ENCODE results near the gene BST1. TPM values are rescaled to one million over a fixed set of nuclear protein-coding genes. Genes with fewer than 3 reads are reported as not detected.

BST1 gene
- polyA plus RNA-seq, 3 donors, result 140 to 297 (median 266) TPM

DNA sequence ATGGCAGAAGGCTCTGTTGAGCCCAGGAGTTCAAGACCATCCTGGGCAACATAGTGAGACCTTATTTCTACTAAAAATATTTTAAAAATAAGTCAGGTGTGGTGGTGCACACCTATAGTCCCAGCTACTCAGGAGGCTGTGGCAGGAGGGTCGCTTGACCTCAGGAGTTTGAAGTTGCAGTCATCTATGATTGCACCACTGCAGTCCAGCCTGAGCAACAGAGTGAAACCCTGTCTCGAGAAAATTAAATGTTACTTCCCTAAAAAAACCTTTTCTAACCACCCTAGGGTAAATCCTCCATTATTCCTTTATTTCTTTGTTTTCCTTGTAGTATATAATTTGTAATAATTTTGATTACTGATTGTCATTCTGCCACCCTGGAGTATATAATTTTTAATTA lies 13.3 kb upstream of the BST1 start:
- no peak overlapping the region for H2AFZ ChIP-seq (ENCODE audit: insufficient read depth, low read depth, low read length, poor library complexity, severe bottlenecking)
- peak overlapping the region; percentile 92 to 97 (median 94) for H3K27ac Mint-ChIP-seq
- no peaks in the 10 kb centered on the region for H4K20me1 ChIP-seq (ENCODE audit: insufficient read depth, low read length)
- H3K36me3 Mint-ChIP-seq, result peaks cover 32 to 46% of the 10 kb centered on the region in 2 donors
- H3K4me3 ChIP-seq (replicated peaks in 1 of 3; ENCODE audit: low read depth in 2 of 3, low read length in 3 of 3), result peak overlapping the region; percentile 17 to 65 (median 49)
- no peaks in the 10 kb centered on the region for H3K9me3 ChIP-seq (replicated peaks in 1 of 2; ENCODE audit: control insufficient read depth in 1 of 2, insufficient read depth in 1 of 2, low read length in 2 of 2)
- peaks cover 0 to 6% (median 3%) of the 10 kb centered on the region in 7 donors for H3K9me3 Mint-ChIP-seq
- H3K4me3 Mint-ChIP-seq, result peak overlapping the region; percentile 10 to 63
- WGBS (ENCODE audit: insufficient coverage), result 0% methylated on average over 1 of the region's 2 CpGs
- peaks cover 73% of the 10 kb centered on the region for H3K79me2 ChIP-seq (ENCODE audit: insufficient read depth, low read length)
- H3K9ac ChIP-seq (ENCODE audit: insufficient read depth, low read length, poor library complexity, severe bottlenecking), result peak overlapping the region; percentile 44
- peaks cover 7 to 26% of the 10 kb centered on the region in 2 donors for H3K36me3 ChIP-seq (replicated peaks in 1 of 2; ENCODE audit: control insufficient read depth in 1 of 2, insufficient read depth in 2 of 2, low read length in 2 of 2)
- no peaks in the 10 kb centered on the region for H3K27me3 Mint-ChIP-seq (ENCODE audit: low read depth in 3 of 3)
- H3K27ac ChIP-seq (ENCODE audit: low read depth in 1 of 2, low read length in 2 of 2), result peak overlapping the region; percentile 83 to 85
- intact Hi-C loops (cut with micrococcal nuclease), result no loop called here
- TF ChIP-seq, protein P1, sequence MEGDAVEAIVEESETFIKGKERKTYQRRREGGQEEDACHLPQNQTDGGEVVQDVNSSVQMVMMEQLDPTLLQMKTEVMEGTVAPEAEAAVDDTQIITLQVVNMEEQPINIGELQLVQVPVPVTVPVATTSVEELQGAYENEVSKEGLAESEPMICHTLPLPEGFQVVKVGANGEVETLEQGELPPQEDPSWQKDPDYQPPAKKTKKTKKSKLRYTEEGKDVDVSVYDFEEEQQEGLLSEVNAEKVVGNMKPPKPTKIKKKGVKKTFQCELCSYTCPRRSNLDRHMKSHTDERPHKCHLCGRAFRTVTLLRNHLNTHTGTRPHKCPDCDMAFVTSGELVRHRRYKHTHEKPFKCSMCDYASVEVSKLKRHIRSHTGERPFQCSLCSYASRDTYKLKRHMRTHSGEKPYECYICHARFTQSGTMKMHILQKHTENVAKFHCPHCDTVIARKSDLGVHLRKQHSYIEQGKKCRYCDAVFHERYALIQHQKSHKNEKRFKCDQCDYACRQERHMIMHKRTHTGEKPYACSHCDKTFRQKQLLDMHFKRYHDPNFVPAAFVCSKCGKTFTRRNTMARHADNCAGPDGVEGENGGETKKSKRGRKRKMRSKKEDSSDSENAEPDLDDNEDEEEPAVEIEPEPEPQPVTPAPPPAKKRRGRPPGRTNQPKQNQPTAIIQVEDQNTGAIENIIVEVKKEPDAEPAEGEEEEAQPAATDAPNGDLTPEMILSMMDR (IDR thresholded peaks at IDR 0.05), result no peak
- peaks cover 75 to 94% of the 10 kb centered on the region in 2 donors for H3K4me1 ChIP-seq (ENCODE audit: control insufficient read depth in 1 of 2, insufficient read depth in 2 of 2, low read length in 2 of 2)
- H3K27me3 ChIP-seq (ENCODE audit: control insufficient read depth in 2 of 2, insufficient read depth in 2 of 2, low read length in 2 of 2), result no peaks in the 10 kb centered on the region
- DNase-seq, result peak; percentile 75 to 90 (median 86)
- H3K4me2 ChIP-seq (replicated peaks; ENCODE audit: extremely low read depth, low read length, poor library complexity, severe bottlenecking), result peak overlapping the region; percentile 83
- peaks cover 80% of the 10 kb centered on the region for H3K4me1 Mint-ChIP-seq

DNA sequence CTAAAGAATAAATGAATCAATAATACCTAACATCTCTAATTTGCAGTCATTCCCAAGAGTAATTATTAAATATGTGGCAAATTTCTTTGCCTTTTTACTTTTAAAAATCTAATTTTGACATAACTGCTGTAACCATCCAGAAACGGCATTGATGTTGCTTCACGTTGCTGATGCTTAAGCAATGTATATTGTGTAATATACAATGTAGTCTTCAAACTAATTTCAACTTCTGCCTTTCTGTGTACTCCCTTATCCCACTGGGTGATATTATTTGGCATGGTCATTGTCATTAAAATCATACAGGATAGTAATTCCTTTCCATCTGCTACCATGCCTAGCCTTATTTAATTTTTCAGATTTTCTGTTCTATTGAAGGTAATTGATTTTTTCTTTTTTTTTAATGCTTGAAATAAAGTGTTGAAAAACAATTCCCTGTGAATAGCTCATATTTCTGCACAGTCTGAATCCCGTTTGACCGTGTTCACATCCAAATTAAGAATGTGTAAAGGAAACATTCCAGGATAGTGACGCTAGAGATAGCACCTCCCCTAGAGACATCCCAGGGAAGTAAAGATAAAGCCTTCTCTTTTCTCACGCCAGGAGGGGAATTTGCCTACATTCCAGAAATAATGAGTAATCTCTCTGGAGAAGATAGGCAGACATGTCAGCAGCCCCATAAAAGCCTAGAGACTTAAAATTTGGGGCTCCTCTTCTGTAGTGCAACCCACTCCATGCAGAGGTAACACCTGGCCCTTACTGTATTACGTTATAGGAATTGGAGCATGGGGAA lies 12.7 kb upstream of the BST1 start:
- Histone ChIP-seq H3K79me2 (ENCODE audit: insufficient read depth, low read length) (peaks cover 68% of the 10 kb centered on the region), H4K20me1 (ENCODE audit: insufficient read depth, low read length) (no peaks in the 10 kb centered on the region), H3K9ac (ENCODE audit: insufficient read depth, low read length, poor library complexity, severe bottlenecking) (peak overlapping the region; percentile 44), H3K36me3 (replicated peaks in 1 of 2; ENCODE audit: control insufficient read depth in 1 of 2, insufficient read depth in 2 of 2, low read length in 2 of 2) (peaks cover 4 to 20% of the 10 kb centered on the region in 2 donors), H3K27me3 (ENCODE audit: control insufficient read depth in 2 of 2, insufficient read depth in 2 of 2, low read length in 2 of 2) (no peaks in the 10 kb centered on the region), H3K4me3 (replicated peaks in 1 of 3; ENCODE audit: low read depth in 2 of 3, low read length in 3 of 3) (peak overlapping the region; percentile 17 to 65 (median 49)), H3K4me2 (replicated peaks; ENCODE audit: extremely low read depth, low read length, poor library complexity, severe bottlenecking) (peak overlapping the region; percentile 83), H3K9me3 (replicated peaks in 1 of 2; ENCODE audit: control insufficient read depth in 1 of 2, insufficient read depth in 1 of 2, low read length in 2 of 2) (no peaks in the 10 kb centered on the region), H2AFZ (ENCODE audit: insufficient read depth, low read depth, low read length, poor library complexity, severe bottlenecking) (no peak overlapping the region), H3K4me1 (ENCODE audit: control insufficient read depth in 1 of 2, insufficient read depth in 2 of 2, low read length in 2 of 2) (peaks cover 75 to 94% of the 10 kb centered on the region in 2 donors), H3K27ac (ENCODE audit: low read depth in 1 of 2, low read length in 2 of 2) (peak overlapping the region; percentile 83 to 85)
- Mint-ChIP-seq H3K27me3 (ENCODE audit: low read depth in 3 of 3) (no peaks in the 10 kb centered on the region), H3K36me3 (peaks cover 29 to 42% of the 10 kb centered on the region in 2 donors), H3K4me1 (peaks cover 77% of the 10 kb centered on the region), H3K27ac (peak overlapping the region; percentile 92 to 97 (median 94)), H3K9me3 (peaks cover 0 to 6% (median 3%) of the 10 kb centered on the region in 7 donors), H3K4me3 (peak overlapping the region; percentile 10 to 63)
- no CpG with 5 or more reads among the region's 7 CpGs for WGBS (ENCODE audit: insufficient coverage)
- TF ChIP-seq, protein P1 (IDR thresholded peaks at IDR 0.05), result no peak
- intact Hi-C loops (cut with micrococcal nuclease), result loop anchor here in 1 of 2 donors (5.0 kb wide), 1 partner anchor 33 kb away; the partner anchor contains the start of gene FBXL5
- peak; percentile 76 to 96 (median 83) for DNase-seq
